ENCODE data around the gene C5orf63. TPM values are rescaled to one million over a fixed set of nuclear protein-coding genes. Genes with fewer than 3 reads are reported as not detected.
"Not testable (repeated sequence)": the region's sequence is repeated elsewhere in the genome, so short reads cannot be mapped to it uniquely, and the experiment has no call there.

The C5orf63 gene
- total and polyA plus RNA-seq, 7 donors = 0.55 to 10.9 (median 4.1) TPM

GRCh38 chr5:127008300-127008975 lies 64.9 kb downstream of the C5orf63 start:
- H3K4me3 ChIP-seq = no peak overlapping the region
- WGBS, 2 donors = 83 to 84% methylated on average over 6 of the region's 6 CpGs
- intact Hi-C loops (cut with DNase I) = no loop called here
- H3K9me3 ChIP-seq = no peaks in the 10 kb centered on the region
- H3K4me1 ChIP-seq = peaks cover 0 to 9% (median 0%) of the 10 kb centered on the region in 4 donors
- H3K27ac ChIP-seq = no peak overlapping the region
- no peaks in the 10 kb centered on the region for H3K27me3 ChIP-seq
- H3K36me3 ChIP-seq = no peaks in the 10 kb centered on the region
- no peak for DNase-seq
- TF ChIP-seq POLR2A (IDR thresholded peaks at IDR 0.05) (no peak), POLR2AphosphoS5 (IDR thresholded peaks at IDR 0.05) (no peak), CTCF (IDR thresholded peaks at IDR 0.05) (no peak), EP300 (IDR thresholded peaks at IDR 0.05) (no peak)

- H3K4me1 ChIP-seq = peaks cover 0 to 9% (median 0%) of the 10 kb centered on the region in 4 donors
- intact Hi-C loops (cut with DNase I) = no loop called here
- no peak overlapping the region for H3K4me3 ChIP-seq
- no peaks in the 10 kb centered on the region for H3K36me3 ChIP-seq
- TF ChIP-seq EP300 (IDR thresholded peaks at IDR 0.05) (no peak), CTCF (IDR thresholded peaks at IDR 0.05) (no peak), POLR2A (IDR thresholded peaks at IDR 0.05) (no peak), POLR2AphosphoS5 (IDR thresholded peaks at IDR 0.05) (no peak)
- no peaks in the 10 kb centered on the region for H3K27me3 ChIP-seq
- no peaks in the 10 kb centered on the region for H3K9me3 ChIP-seq
- no peak for DNase-seq
- no peak overlapping the region for H3K27ac ChIP-seq
- WGBS, 2 donors = 84 to 88% methylated on average over 1 of the region's 1 CpG
Measured at GRCh38 chr5:127007522-127007921, 65.8 kb downstream of the C5orf63 start.

GRCh38 chr5:127006744-127007143 lies 66.6 kb downstream of the C5orf63 start:
- WGBS, 2 donors = 36 to 40% methylated on average over 5 of the region's 5 CpGs
- no peaks in the 10 kb centered on the region for H3K27me3 ChIP-seq
- DNase-seq = no peak

GRCh38 chr5:127005282-127005681 lies 68.0 kb downstream of the C5orf63 start:
- 64 to 81% methylated on average over 3 of the region's 3 CpGs for WGBS, 2 donors
- H3K27ac ChIP-seq; intact Hi-C loops (cut with DNase I); H3K27me3 ChIP-seq; DNase-seq; H3K9me3 ChIP-seq; H3K4me3 ChIP-seq; H3K36me3 ChIP-seq; H3K4me1 ChIP-seq: not testable (repeated sequence)

More at GRCh38 chr5:127006744-127007143, 66.6 kb downstream of the C5orf63 start:
- Histone ChIP-seq H3K9me3 (no peaks in the 10 kb centered on the region), H3K27ac (no peak overlapping the region), H3K4me1 (peaks cover 0 to 9% (median 0%) of the 10 kb centered on the region in 4 donors), H3K4me3 (no peak overlapping the region), H3K36me3 (no peaks in the 10 kb centered on the region)
- TF ChIP-seq POLR2AphosphoS5 (IDR thresholded peaks at IDR 0.05) (no peak), CTCF (IDR thresholded peaks at IDR 0.05) (no peak), EP300 (IDR thresholded peaks at IDR 0.05) (no peak), POLR2A (IDR thresholded peaks at IDR 0.05) (no peak)
- intact Hi-C loops (cut with DNase I) = no loop called here

- Histone ChIP-seq H3K27ac (peak overlapping the region in 1 of 4 donors; percentile 6), H3K4me1 (peaks cover 0 to 2% (median 0%) of the 10 kb centered on the region in 4 donors), H3K36me3 (no peaks in the 10 kb centered on the region), H3K4me3 (no peak overlapping the region), H3K9me3 (no peaks in the 10 kb centered on the region), H3K27me3 (no peaks in the 10 kb centered on the region)
- DNase-seq = no peak
- intact Hi-C loops (cut with DNase I) = no loop called here
- WGBS, 2 donors = 77 to 87% methylated on average over 3 of the region's 3 CpGs
- TF ChIP-seq CTCF (IDR thresholded peaks at IDR 0.05) = no peak
- no peak for TF ChIP-seq POLR2AphosphoS5 (IDR thresholded peaks at IDR 0.05)
- TF ChIP-seq POLR2A (IDR thresholded peaks at IDR 0.05) = no peak
- no peak for TF ChIP-seq EP300 (IDR thresholded peaks at IDR 0.05)
Measured at GRCh38 chr5:127004721-127005120, 68.6 kb downstream of the C5orf63 start.
